HG02678 (cell line): ENCODE measurements around the gene AP3S2.
"Not testable (repeated sequence)": the region's sequence is repeated elsewhere in the genome, so short reads cannot be mapped to it uniquely, and the experiment has no call there.

ENCODE experiments used
- ATAC-seq: cut with Tn5 transposase; IDR thresholded peaks from one replicate; pipeline ENCODE4 v1.9.1; 2021; ENCODE audit warnings: mild to moderate bottlenecking, moderate library complexity; ENCODE audit not compliant: unreplicated experiment

The AP3S2 gene

GRCh38 chr15:89903858-89904130 is 10.0 kb upstream of the AP3S2 start:
- no peak for ATAC-seq

GRCh38 chr15:89903015-89903857 is 9.4 kb upstream of the AP3S2 start:
- ATAC-seq = no peak

- no peak for ATAC-seq
Measured at GRCh38 chr15:89900849-89901248, 7.1 kb upstream of the AP3S2 start.

- no peak for ATAC-seq
Measured at GRCh38 chr15:89899951-89900567, 6.3 kb upstream of the AP3S2 start.

- no peak for ATAC-seq
Measured at GRCh38 chr15:89899295-89899945, 5.6 kb upstream of the AP3S2 start.

GRCh38 chr15:89898614-89899294 is 5.0 kb upstream of the AP3S2 start:
- ATAC-seq = no peak

- ATAC-seq = no peak
Measured at GRCh38 chr15:89898146-89898545, 4.4 kb upstream of the AP3S2 start.

- ATAC-seq = no peak
Measured at GRCh38 chr15:89893027-89893426, 767 bp downstream of the AP3S2 start.

GRCh38 chr15:89888214-89888804 is 5.5 kb downstream of the AP3S2 start:
- ATAC-seq = no peak

- no peak for ATAC-seq
Measured at GRCh38 chr15:89885611-89886010, 8.2 kb downstream of the AP3S2 start.

DNA sequence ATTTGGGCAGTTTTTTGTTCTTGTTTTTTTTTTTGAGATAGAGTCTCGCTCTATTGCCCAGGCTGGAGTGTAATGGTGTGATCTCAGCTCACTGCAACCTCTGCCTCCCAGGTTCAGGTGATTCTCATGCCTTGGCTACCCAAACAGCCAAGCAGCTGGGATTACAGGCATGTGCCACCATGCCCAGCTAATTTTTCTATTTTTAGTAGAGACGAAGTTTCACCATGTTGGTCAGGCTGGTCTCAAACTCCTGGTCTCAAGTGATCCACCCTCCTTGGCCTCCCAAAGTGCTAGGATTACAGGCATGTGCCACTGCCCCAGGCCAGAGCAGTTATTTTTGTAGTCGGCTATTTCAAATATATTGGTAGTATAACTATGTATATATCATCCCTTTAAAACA is 8.6 kb downstream of the AP3S2 start:
- ATAC-seq = not testable (repeated sequence)

GRCh38 chr15:89883518-89883917 is 10.3 kb downstream of the AP3S2 start:
- no peak for ATAC-seq

GRCh38 chr15:89880727-89881126 is 13.1 kb downstream of the AP3S2 start:
- ATAC-seq = no peak

GRCh38 chr15:89878323-89878722 is 15.5 kb downstream of the AP3S2 start:
- no peak for ATAC-seq

DNA sequence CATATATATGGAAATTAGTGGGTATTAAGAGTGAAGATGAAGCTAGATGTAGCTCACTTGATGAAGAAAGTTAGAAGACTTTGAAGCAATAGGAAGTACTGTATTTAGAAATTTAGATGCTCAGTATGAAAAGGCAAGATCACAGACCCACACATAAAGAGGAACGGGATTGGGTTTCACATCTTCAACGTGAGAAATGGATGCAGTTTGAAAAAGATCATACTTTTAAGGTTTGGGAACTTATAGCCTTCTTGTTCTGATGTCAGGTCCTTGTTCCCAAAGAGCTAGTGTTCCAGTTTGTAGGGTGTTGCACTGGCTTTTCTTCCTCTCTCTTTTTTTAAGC is 16.7 kb downstream of the AP3S2 start:
- ATAC-seq = no peak

GRCh38 chr15:89876396-89877082 is 17.3 kb downstream of the AP3S2 start:
- ATAC-seq = no peak

DNA sequence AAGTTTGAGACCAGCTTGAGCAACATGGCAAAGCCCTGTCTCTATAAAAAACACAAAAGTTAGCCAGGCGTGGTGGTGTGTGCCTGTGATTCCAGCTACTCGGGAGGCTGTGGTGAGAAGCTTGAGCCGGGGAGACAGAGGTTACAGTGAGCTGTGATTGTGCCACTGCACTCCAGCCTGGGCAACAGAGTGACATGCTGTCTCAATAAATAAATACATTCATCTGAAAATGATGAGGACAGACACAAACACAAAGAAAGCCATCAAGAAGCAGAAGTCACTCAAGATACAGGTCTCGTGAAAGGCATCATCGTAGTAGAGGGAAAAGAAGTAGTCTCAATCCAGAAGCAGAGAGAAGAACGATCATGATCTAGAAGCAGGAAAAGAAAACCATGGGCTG is 18.1 kb downstream of the AP3S2 start:
- ATAC-seq = no peak

DNA sequence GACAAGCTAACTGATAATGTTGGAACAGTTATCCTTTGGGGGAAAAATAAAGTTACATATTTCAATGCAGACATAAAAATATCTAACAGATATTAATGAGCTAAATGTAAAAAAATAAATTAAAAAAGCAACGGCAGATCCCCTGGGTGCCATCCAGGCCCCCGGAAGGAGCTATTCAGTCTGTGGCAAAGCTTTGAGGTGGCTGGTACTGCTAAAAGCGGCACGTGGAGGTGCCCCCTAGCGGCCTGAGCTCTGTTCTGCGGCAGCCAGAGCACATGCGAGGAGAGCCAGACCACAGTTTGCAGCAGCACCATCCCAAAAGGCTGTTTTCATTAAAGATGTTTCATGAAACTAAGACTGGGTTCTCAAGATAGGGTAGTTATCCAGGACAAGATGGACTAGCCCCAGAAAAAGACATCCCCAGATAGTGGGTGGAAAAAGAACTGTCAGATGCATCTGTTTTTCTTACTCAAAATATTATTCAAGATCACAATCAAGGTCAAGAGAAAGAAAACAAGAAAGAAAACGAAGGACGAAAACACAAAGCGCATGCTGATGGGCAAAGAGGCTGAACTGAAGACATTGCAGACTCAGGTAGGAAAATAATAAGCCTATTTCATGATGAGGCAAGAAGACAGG is 18.7 kb downstream of the AP3S2 start:
- peak; percentile 79 for ATAC-seq

- ATAC-seq = no peak
Measured at GRCh38 chr15:89870688-89871288, 23.0 kb downstream of the AP3S2 start.

- no peak for ATAC-seq
Measured at GRCh38 chr15:89870006-89870405, 23.8 kb downstream of the AP3S2 start.
